Lower leg skin (tissue), 3 donors: ENCODE results near the gene POLR3GL.

ENCODE experiments used
- POLR2A ChIP-seq, 2 donors: fragments of 450-650 bp; IDR thresholded peaks; one replicate each; pipeline ENCODE4 v1.6.1; 2016 to 2017; ENCODE audit warnings: antibody characterized with exemption in 2 of 2, mild to moderate bottlenecking in 1 of 2, moderate library complexity in 1 of 2
- TF ChIP-seq, protein P1 (sequence below), 3 donors: fragments of 450-650 bp; IDR thresholded peaks; one replicate each; pipeline ENCODE4 v1.5.1; 2016; ENCODE audit warnings: antibody characterized with exemption in 3 of 3, mild to moderate bottlenecking in 3 of 3, moderate library complexity in 2 of 3

DNA sequence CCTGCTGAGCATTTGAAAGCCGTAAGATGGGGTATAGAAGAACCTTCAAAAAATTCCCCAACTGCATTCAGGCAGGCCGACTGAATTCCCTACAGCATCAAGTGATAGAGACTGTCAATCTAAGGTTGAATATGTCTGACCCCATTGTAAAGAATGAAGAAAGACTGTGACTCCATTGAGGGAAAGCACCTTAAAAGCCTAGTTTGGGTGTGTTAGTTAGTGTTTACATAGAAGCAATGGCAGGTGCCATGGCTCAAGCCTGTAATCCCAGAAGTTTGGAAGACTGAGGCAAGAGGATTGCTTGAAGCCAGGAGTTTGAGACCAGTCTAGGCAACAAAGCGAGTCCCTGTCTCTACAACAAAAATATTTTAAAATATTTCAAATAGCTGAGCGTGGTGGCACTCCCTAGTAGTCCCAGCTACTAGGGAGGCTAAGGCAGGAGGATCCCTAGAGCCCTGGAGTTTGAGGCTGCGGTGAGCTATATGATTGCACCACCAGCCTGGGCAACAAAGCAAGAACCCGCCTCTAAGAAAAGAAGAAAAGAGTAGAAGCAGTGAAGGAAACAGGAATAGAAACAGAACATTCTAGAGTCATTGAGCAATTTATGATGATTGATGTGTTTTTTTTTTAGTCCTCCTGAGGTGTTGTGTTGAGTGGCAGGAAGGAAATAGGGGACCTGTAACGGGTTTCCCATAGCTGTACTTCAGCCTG, 15.4 kb downstream of the POLR3GL start:
- TF ChIP-seq, protein P1, sequence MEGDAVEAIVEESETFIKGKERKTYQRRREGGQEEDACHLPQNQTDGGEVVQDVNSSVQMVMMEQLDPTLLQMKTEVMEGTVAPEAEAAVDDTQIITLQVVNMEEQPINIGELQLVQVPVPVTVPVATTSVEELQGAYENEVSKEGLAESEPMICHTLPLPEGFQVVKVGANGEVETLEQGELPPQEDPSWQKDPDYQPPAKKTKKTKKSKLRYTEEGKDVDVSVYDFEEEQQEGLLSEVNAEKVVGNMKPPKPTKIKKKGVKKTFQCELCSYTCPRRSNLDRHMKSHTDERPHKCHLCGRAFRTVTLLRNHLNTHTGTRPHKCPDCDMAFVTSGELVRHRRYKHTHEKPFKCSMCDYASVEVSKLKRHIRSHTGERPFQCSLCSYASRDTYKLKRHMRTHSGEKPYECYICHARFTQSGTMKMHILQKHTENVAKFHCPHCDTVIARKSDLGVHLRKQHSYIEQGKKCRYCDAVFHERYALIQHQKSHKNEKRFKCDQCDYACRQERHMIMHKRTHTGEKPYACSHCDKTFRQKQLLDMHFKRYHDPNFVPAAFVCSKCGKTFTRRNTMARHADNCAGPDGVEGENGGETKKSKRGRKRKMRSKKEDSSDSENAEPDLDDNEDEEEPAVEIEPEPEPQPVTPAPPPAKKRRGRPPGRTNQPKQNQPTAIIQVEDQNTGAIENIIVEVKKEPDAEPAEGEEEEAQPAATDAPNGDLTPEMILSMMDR (IDR thresholded peaks at IDR 0.05) = no peak
- TF ChIP-seq POLR2A (IDR thresholded peaks at IDR 0.05) = peak in 1 of 2 donors; percentile 33
